ENCODE data around the gene SGK1.

Gene SGK1

DNA sequence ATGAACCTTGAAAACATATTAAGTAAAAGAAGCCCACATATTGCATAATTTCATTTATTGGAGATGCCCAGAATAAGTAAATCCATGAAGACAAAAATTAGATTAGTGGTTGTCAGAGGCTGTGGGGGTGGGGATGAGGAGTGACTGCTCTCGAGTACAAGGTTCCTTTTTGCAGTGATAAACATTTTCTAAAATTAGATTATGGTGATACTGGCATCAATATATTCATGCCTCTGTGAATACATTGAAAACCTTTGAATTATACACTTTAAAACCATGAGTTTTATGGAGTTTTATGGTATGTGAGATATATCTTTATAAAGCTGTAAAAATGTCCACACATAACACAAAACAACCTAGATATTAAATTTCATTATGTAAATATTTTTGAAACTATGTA lies 189.8 kb downstream of the SGK1 start:
- no peak for DNase-seq (ENCODE audit: insufficient read length, low spot score)
- TF ChIP-seq, protein P1, sequence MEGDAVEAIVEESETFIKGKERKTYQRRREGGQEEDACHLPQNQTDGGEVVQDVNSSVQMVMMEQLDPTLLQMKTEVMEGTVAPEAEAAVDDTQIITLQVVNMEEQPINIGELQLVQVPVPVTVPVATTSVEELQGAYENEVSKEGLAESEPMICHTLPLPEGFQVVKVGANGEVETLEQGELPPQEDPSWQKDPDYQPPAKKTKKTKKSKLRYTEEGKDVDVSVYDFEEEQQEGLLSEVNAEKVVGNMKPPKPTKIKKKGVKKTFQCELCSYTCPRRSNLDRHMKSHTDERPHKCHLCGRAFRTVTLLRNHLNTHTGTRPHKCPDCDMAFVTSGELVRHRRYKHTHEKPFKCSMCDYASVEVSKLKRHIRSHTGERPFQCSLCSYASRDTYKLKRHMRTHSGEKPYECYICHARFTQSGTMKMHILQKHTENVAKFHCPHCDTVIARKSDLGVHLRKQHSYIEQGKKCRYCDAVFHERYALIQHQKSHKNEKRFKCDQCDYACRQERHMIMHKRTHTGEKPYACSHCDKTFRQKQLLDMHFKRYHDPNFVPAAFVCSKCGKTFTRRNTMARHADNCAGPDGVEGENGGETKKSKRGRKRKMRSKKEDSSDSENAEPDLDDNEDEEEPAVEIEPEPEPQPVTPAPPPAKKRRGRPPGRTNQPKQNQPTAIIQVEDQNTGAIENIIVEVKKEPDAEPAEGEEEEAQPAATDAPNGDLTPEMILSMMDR (IDR thresholded peaks at IDR 0.05; ENCODE audit: insufficient read depth, missing control alignments) = no peak
- no peak for FAIRE-seq

GRCh38 chr6:134123666-134124208 lies 194.2 kb downstream of the SGK1 start:
- TF ChIP-seq, protein P1 (IDR thresholded peaks at IDR 0.05; ENCODE audit: insufficient read depth, missing control alignments) = peak; percentile 78
- DNase-seq (ENCODE audit: insufficient read length, low spot score) (no peak), FAIRE-seq (peak; percentile 56)

- TF ChIP-seq, protein P1 (IDR thresholded peaks at IDR 0.05; ENCODE audit: insufficient read depth, missing control alignments) = no peak
- FAIRE-seq = no peak
- no peak for DNase-seq (ENCODE audit: insufficient read length, low spot score)
Measured at GRCh38 chr6:134122775-134123174, 195.1 kb downstream of the SGK1 start.

- TF ChIP-seq, protein P1 (IDR thresholded peaks at IDR 0.05; ENCODE audit: insufficient read depth, missing control alignments) = no peak
- DNase-seq (ENCODE audit: insufficient read length, low spot score) (no peak), FAIRE-seq (no peak)
Measured at GRCh38 chr6:134119486-134119885, 198.4 kb downstream of the SGK1 start.
